NT2/D1 (cell line): ENCODE data around the gene IFNAR1.

Source experiments
- SUZ12 ChIP-seq: IDR thresholded peaks from 2 replicates; pipeline ENCODE4 v1.6.1; 2011; ENCODE audit not compliant: insufficient read length, insufficient read depth; ENCODE audit errors: extremely low read depth
- YY1 ChIP-seq: IDR thresholded peaks from 2 replicates; pipeline ENCODE4 v1.6.1; 2011; ENCODE audit not compliant: insufficient read length, insufficient read depth

GRCh38 chr21:33355355-33355754 is 30.6 kb downstream of the IFNAR1 start:
- TF ChIP-seq SUZ12 (no peak), YY1 (no peak)
